Hepatocyte (in vitro differentiated cells): ENCODE measurements around the gene SH3YL1. TPM values are rescaled to one million over a fixed set of nuclear protein-coding genes. Genes with fewer than 3 reads are reported as not detected.

ENCODE experiments used
- DNase-seq: peaks from one replicate; pipeline ENCODE4 v3.0.0-alpha.2; 2016; ENCODE audit warnings: low spot score
- H2AFZ ChIP-seq: fragments of 200-600 bp; sonication (generic); 2 replicates; pipeline ENCODE4 v1.6.0; 2016; ENCODE audit warnings: antibody characterized with exemption, mild to moderate bottlenecking
- H3K27ac ChIP-seq: fragments of 200-600 bp; sonication (generic); 2 replicates; pipeline ENCODE4 v1.5.1; 2016; ENCODE audit warnings: mild to moderate bottlenecking
- H3K27me3 ChIP-seq: fragments of 200-600 bp; sonication (generic); 2 replicates; pipeline ENCODE4 v1.6.1; 2016
- H3K36me3 ChIP-seq: fragments of 200-600 bp; sonication (generic); replicated peaks from 2 replicates; pipeline ENCODE4 v1.5.1; 2016; ENCODE audit warnings: low read depth; ENCODE audit not compliant: insufficient read depth
- H3K4me1 ChIP-seq: fragments of 200-600 bp; sonication (generic); 2 replicates; pipeline ENCODE4 v1.5.1; 2016; ENCODE audit warnings: mild to moderate bottlenecking, moderate library complexity; ENCODE audit not compliant: insufficient read depth
- H3K4me2 ChIP-seq: fragments of 200-600 bp; sonication (generic); 2 replicates; pipeline ENCODE4 v1.6.0; 2016
- H3K4me3 ChIP-seq: fragments of 200-600 bp; sonication (generic); 2 replicates; pipeline ENCODE4 v1.5.1; 2016; ENCODE audit warnings: mild to moderate bottlenecking
- H3K79me2 ChIP-seq: fragments of 200-600 bp; sonication (generic); 2 replicates; pipeline ENCODE4 v1.6.0; 2017; ENCODE audit warnings: mild to moderate bottlenecking
- H3K9me2 ChIP-seq: fragments of 200-600 bp; sonication (generic); replicated peaks from 2 replicates; pipeline ENCODE4 v1.6.0; 2017; ENCODE audit warnings: mild to moderate bottlenecking; ENCODE audit not compliant: insufficient read depth
- H3K9me3 ChIP-seq: fragments of 200-600 bp; sonication (generic); 2 replicates; pipeline ENCODE4 v1.5.1; 2016; ENCODE audit warnings: low read depth, mild to moderate bottlenecking
- H4K20me1 ChIP-seq: fragments of 200-600 bp; sonication (generic); 2 replicates; pipeline ENCODE4 v1.6.0; 2016; ENCODE audit warnings: mild to moderate bottlenecking; ENCODE audit not compliant: insufficient read depth, poor library complexity, severe bottlenecking
- CTCF ChIP-seq: fragments of 200-600 bp; sonication (generic); IDR thresholded peaks from 2 replicates; pipeline ENCODE4 v1.5.1; 2016; ENCODE audit warnings: antibody characterized with exemption, mild to moderate bottlenecking; ENCODE audit not compliant: poor library complexity
- EZH2 ChIP-seq: fragments of 200-600 bp; sonication (generic); IDR thresholded peaks from 2 replicates; pipeline ENCODE4 v1.6.1; 2016; ENCODE audit warnings: antibody characterized with exemption, mild to moderate bottlenecking, borderline replicate concordance
- EZH2phosphoT487 ChIP-seq: fragments of 200-600 bp; sonication (generic); IDR thresholded peaks from one replicate; pipeline ENCODE4 v1.6.1; 2018; ENCODE audit warnings: antibody characterized with exemption, mild to moderate bottlenecking, low read depth, moderate library complexity; ENCODE audit not compliant: unreplicated experiment, severe bottlenecking
- WGBS: methylation state at CpG from one replicate; pipeline ENCODE4 v1.1.6; 2016; ENCODE audit warnings: low lambda C conversion rate; ENCODE audit errors: missing lambda C conversion rate; 5-methylcytosine and 5-hydroxymethylcytosine counted together
- polyA plus RNA-seq: library from polyadenylated mRNA; unstranded; fragments of >200 nt; fragmentation: Nextera tagmentation; extraction: Ambion mirVana; gene quantifications from 2 replicates; pipeline ENCODE4 v1.2.1, GENCODE V29; 2016
- total RNA-seq: library from RNA; depleted of rRNA; stranded (reverse); fragments of >200 nt; gene quantifications from 2 replicates; pipeline ENCODE4 v1.2.3, GENCODE V29; 2014

The SH3YL1 gene
- total and polyA plus RNA-seq, 2 experiments from 2014 or later: 36.3 to 99.8 TPM

GRCh38 chr2:309148-309953, 45.5 kb upstream of the SH3YL1 start:
- no peaks in the 10 kb centered on the region for H3K36me3 ChIP-seq
- no peaks in the 10 kb centered on the region for H3K9me2 ChIP-seq
- H3K79me2 ChIP-seq: no peaks in the 10 kb centered on the region
- H4K20me1 ChIP-seq: no peaks in the 10 kb centered on the region
- H3K9me3 ChIP-seq: no peaks in the 10 kb centered on the region
- WGBS: 59% methylated on average over 13 of the region's 13 CpGs
- H3K4me1 ChIP-seq: no peaks in the 10 kb centered on the region
- no peak overlapping the region for H3K4me2 ChIP-seq
- no peaks in the 10 kb centered on the region for H3K27me3 ChIP-seq
- H2AFZ ChIP-seq: no peak overlapping the region
- no peak for DNase-seq
- H3K4me3 ChIP-seq: no peak overlapping the region
- TF ChIP-seq CTCF (no peak), EZH2phosphoT487 (no peak), EZH2 (no peak)
- no peak overlapping the region for H3K27ac ChIP-seq

GRCh38 chr2:305366-305765, 41.5 kb upstream of the SH3YL1 start:
- H3K27me3 ChIP-seq: no peaks in the 10 kb centered on the region
- H3K4me1 ChIP-seq: no peaks in the 10 kb centered on the region
- no peak overlapping the region for H2AFZ ChIP-seq
- no peaks in the 10 kb centered on the region for H4K20me1 ChIP-seq
- no peaks in the 10 kb centered on the region for H3K36me3 ChIP-seq
- no peak for DNase-seq
- H3K4me3 ChIP-seq: no peak overlapping the region
- no peaks in the 10 kb centered on the region for H3K9me2 ChIP-seq
- H3K4me2 ChIP-seq: no peak overlapping the region
- WGBS: 92% methylated on average over 9 of the region's 9 CpGs
- H3K9me3 ChIP-seq: no peaks in the 10 kb centered on the region
- no peaks in the 10 kb centered on the region for H3K79me2 ChIP-seq
- TF ChIP-seq EZH2phosphoT487 (no peak), EZH2 (no peak), CTCF (no peak)
- no peak overlapping the region for H3K27ac ChIP-seq

- WGBS: 79% methylated on average over 3 of the region's 3 CpGs
- H2AFZ ChIP-seq: no peak overlapping the region
- H3K36me3 ChIP-seq: no peaks in the 10 kb centered on the region
- H4K20me1 ChIP-seq: no peaks in the 10 kb centered on the region
- peaks cover 23% of the 10 kb centered on the region for H3K27me3 ChIP-seq
- no peaks in the 10 kb centered on the region for H3K79me2 ChIP-seq
- no peak for DNase-seq
- no peak for TF ChIP-seq EZH2
- TF ChIP-seq EZH2phosphoT487: no peak
- TF ChIP-seq CTCF: no peak
- H3K27ac ChIP-seq: no peak overlapping the region
- no peak overlapping the region for H3K4me3 ChIP-seq
- no peaks in the 10 kb centered on the region for H3K9me3 ChIP-seq
- H3K4me2 ChIP-seq: no peak overlapping the region
- no peaks in the 10 kb centered on the region for H3K4me1 ChIP-seq
- no peaks in the 10 kb centered on the region for H3K9me2 ChIP-seq
Observed at GRCh38 chr2:296354-296753, 32.5 kb upstream of the SH3YL1 start.
